ENCODE measurements around the gene POLR3A.
A peak's percentile ranks its signal among the peaks of the same experiment; 100 is the strongest.

The POLR3A gene

GRCh38 chr10:78047314-78047891 lies 18.1 kb upstream of the POLR3A start:
- DNase-seq: peak; percentile 9 to 97 (median 79)

- no peak for DNase-seq
Measured at GRCh38 chr10:78046711-78047269, 17.5 kb upstream of the POLR3A start.

GRCh38 chr10:78045856-78046255 lies 16.5 kb upstream of the POLR3A start:
- no peak for DNase-seq

- DNase-seq: peak in 5 of 58 donors; percentile 4 to 31 (median 20)
Measured at GRCh38 chr10:78045237-78045636, 15.9 kb upstream of the POLR3A start.

- no peak for DNase-seq
Measured at GRCh38 chr10:78044699-78045098, 15.4 kb upstream of the POLR3A start.

GRCh38 chr10:78044179-78044578 lies 14.9 kb upstream of the POLR3A start:
- DNase-seq: no peak

- no peak for DNase-seq
Measured at GRCh38 chr10:78042752-78043104, 13.4 kb upstream of the POLR3A start.

GRCh38 chr10:78042058-78042751 lies 12.9 kb upstream of the POLR3A start:
- no peak for DNase-seq

- no peak for DNase-seq
Measured at GRCh38 chr10:78041170-78042057, 12.1 kb upstream of the POLR3A start.

- DNase-seq: no peak
Measured at GRCh38 chr10:78039743-78040142, 10.4 kb upstream of the POLR3A start.

- DNase-seq: no peak
Measured at GRCh38 chr10:78038791-78039547, 9.7 kb upstream of the POLR3A start.

- DNase-seq: no peak
Measured at GRCh38 chr10:78038105-78038504, 8.8 kb upstream of the POLR3A start.

GRCh38 chr10:78035933-78036583 lies 6.7 kb upstream of the POLR3A start:
- no peak for DNase-seq

GRCh38 chr10:78035437-78035836 lies 6.1 kb upstream of the POLR3A start:
- no peak for DNase-seq

- no peak for DNase-seq
Measured at GRCh38 chr10:78035025-78035424, 5.7 kb upstream of the POLR3A start.

- peak; percentile 32 to 97 (median 91) for DNase-seq
Measured at GRCh38 chr10:78033637-78034470, 4.5 kb upstream of the POLR3A start, which contains the start of gene RPS24. TSS of gene RPS24 (plus strand) at chr10:78033863. CDS start at chr10:78033902, 39 bp downstream.

GRCh38 chr10:78033387-78033636 lies 4.0 kb upstream of the POLR3A start:
- no peak for DNase-seq

- DNase-seq: no peak
Measured at GRCh38 chr10:78028438-78029268, 662 bp downstream of the POLR3A start.

All from anterior cingulate cortex (tissue), 58 donors.